ENCODE results near the gene MAP3K7.

MAP3K7 gene

DNA sequence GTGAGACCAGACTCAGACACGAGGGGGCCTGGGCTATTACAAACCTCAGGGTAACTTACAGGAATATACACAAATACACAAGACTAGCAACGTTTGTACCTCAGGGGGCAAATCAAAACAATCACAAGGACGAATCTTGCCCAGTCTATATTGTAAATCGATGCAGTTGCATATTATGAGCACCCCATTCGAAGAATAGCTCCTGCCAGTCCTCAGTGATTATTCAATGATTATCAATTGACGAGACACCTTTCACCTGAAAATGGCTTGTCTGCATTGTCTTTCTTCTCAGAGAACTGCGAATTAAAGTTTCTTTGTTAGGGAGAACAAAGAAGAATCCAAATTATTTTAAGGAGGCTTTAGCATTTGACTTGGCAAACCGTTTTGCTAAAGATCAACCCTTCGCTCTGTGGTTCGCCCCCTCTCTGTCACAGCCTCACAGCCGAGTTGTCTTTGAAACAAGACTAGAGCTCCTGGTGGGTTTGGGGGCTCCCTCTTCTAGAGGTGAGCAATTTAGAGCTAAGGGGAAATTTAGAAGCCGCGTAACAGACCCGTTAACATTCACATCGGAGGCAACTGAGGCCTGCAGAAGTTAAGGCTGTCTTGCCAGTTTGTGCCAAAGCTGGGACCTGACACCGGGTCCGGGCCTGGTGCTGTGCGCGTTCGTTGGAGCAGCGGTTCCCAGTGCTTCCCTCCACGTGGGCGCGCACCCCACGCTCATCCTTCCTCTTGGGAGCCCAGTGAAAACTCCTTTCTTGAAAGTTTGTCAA lies 24.9 kb upstream of the MAP3K7 start:
- peaks cover 67% of the 10 kb centered on the region for H3K27me3 ChIP-seq (ENCODE audit: insufficient read depth, poor library complexity, severe bottlenecking)
- H3K27ac ChIP-seq (ENCODE audit: poor library complexity, severe bottlenecking) = no peak overlapping the region
- peak overlapping the region; percentile 27 for H3K4me3 ChIP-seq (ENCODE audit: severe bottlenecking)
- peaks cover 2% of the 10 kb centered on the region for H3K4me1 ChIP-seq (ENCODE audit: insufficient read depth, poor library complexity, severe bottlenecking)
- ATAC-seq (ENCODE audit: low read depth) (no peak), DNase-seq (ENCODE audit: low spot score) (no peak)
- TF ChIP-seq, protein P1, sequence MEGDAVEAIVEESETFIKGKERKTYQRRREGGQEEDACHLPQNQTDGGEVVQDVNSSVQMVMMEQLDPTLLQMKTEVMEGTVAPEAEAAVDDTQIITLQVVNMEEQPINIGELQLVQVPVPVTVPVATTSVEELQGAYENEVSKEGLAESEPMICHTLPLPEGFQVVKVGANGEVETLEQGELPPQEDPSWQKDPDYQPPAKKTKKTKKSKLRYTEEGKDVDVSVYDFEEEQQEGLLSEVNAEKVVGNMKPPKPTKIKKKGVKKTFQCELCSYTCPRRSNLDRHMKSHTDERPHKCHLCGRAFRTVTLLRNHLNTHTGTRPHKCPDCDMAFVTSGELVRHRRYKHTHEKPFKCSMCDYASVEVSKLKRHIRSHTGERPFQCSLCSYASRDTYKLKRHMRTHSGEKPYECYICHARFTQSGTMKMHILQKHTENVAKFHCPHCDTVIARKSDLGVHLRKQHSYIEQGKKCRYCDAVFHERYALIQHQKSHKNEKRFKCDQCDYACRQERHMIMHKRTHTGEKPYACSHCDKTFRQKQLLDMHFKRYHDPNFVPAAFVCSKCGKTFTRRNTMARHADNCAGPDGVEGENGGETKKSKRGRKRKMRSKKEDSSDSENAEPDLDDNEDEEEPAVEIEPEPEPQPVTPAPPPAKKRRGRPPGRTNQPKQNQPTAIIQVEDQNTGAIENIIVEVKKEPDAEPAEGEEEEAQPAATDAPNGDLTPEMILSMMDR (IDR thresholded peaks at IDR 0.05; ENCODE audit: poor library complexity, severe bottlenecking) = no peak
- no peaks in the 10 kb centered on the region for H3K9me3 ChIP-seq (ENCODE audit: severe bottlenecking)
- no peaks in the 10 kb centered on the region for H3K36me3 ChIP-seq (ENCODE audit: low read depth)

DNA sequence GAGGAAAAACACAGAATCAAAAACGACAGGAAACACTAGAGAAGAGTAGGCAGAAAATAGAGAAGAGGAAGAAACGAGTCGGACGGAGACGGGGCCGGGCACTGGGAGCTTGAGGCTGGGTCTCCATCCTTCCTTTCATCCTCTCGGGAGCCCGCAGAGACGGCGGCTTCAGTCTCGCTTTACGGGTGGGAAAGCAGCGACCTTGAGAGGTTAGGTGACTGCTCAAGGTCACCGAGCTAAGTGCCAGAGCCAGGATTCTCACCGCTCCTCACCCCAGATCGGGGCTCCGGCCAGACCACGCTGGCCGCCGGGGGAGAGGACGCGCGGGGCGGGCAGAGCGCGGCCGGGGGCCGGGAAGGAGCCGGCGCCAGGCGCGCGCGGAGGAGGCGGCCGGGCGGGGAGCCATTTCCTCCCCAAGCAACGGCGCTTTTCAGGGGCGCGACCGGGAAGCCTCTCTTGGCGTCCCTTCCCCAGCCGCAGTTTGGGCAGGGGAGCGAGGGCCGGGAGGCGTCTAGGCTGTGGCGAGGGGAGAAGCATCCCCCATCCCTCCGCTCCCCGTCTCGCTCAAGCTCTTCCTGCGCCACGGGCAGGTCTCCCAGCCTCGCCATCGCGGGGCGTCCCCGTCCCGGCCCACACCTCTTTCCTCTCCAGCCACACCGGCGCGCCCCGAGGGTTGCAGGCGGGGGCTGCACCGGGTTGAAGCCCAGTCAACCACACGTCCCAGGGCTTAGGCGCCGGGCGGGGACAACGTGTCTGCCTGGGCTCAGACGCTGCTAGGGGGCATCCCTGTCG lies 24.1 kb upstream of the MAP3K7 start:
- H3K27me3 ChIP-seq (ENCODE audit: insufficient read depth, poor library complexity, severe bottlenecking) = peaks cover 67% of the 10 kb centered on the region
- H3K36me3 ChIP-seq (ENCODE audit: low read depth) = no peaks in the 10 kb centered on the region
- DNase-seq (ENCODE audit: low spot score) (peak; percentile 60), ATAC-seq (ENCODE audit: low read depth) (peak; percentile 76)
- no peaks in the 10 kb centered on the region for H3K9me3 ChIP-seq (ENCODE audit: severe bottlenecking)
- peaks cover 2% of the 10 kb centered on the region for H3K4me1 ChIP-seq (ENCODE audit: insufficient read depth, poor library complexity, severe bottlenecking)
- peak overlapping the region; percentile 27 for H3K4me3 ChIP-seq (ENCODE audit: severe bottlenecking)
- TF ChIP-seq, protein P1 (IDR thresholded peaks at IDR 0.05; ENCODE audit: poor library complexity, severe bottlenecking) = no peak
- H3K27ac ChIP-seq (ENCODE audit: poor library complexity, severe bottlenecking) = no peak overlapping the region

GRCh38 chr6:90610301-90610750 lies 23.5 kb upstream of the MAP3K7 start:
- H3K4me1 ChIP-seq (ENCODE audit: insufficient read depth, poor library complexity, severe bottlenecking) = peaks cover 2% of the 10 kb centered on the region
- no peak for ATAC-seq (ENCODE audit: low read depth)
- H3K36me3 ChIP-seq (ENCODE audit: low read depth) = no peaks in the 10 kb centered on the region
- H3K9me3 ChIP-seq (ENCODE audit: severe bottlenecking) = no peaks in the 10 kb centered on the region
- no peak for DNase-seq (ENCODE audit: low spot score)
- peaks cover 67% of the 10 kb centered on the region for H3K27me3 ChIP-seq (ENCODE audit: insufficient read depth, poor library complexity, severe bottlenecking)
- peak overlapping the region; percentile 27 for H3K4me3 ChIP-seq (ENCODE audit: severe bottlenecking)
- H3K27ac ChIP-seq (ENCODE audit: poor library complexity, severe bottlenecking) = no peak overlapping the region
- TF ChIP-seq, protein P1 (IDR thresholded peaks at IDR 0.05; ENCODE audit: poor library complexity, severe bottlenecking) = no peak

- H3K4me3 ChIP-seq (ENCODE audit: severe bottlenecking) = no peak overlapping the region
- no peaks in the 10 kb centered on the region for H3K9me3 ChIP-seq (ENCODE audit: severe bottlenecking)
- H3K27ac ChIP-seq (ENCODE audit: poor library complexity, severe bottlenecking) = no peak overlapping the region
- H3K27me3 ChIP-seq (ENCODE audit: insufficient read depth, poor library complexity, severe bottlenecking) = peaks cover 40% of the 10 kb centered on the region
- ATAC-seq (ENCODE audit: low read depth) (no peak), DNase-seq (ENCODE audit: low spot score) (no peak)
- TF ChIP-seq, protein P1 (IDR thresholded peaks at IDR 0.05; ENCODE audit: poor library complexity, severe bottlenecking) = no peak
- no peaks in the 10 kb centered on the region for H3K36me3 ChIP-seq (ENCODE audit: low read depth)
- H3K4me1 ChIP-seq (ENCODE audit: insufficient read depth, poor library complexity, severe bottlenecking) = peaks cover 2% of the 10 kb centered on the region
Measured at GRCh38 chr6:90605749-90606340, 19.0 kb upstream of the MAP3K7 start.

All from RWPE2 (cell line).